KOPT-K1 (cell line): ENCODE data around the gene POU2F2.

ENCODE experiments used
- H3K27ac ChIP-seq: fragments of 200-600 bp; sonication (generic); 2 replicates; pipeline ENCODE4 v1.5.1; 2016; ENCODE audit warnings: antibody characterized with exemption, mild to moderate bottlenecking, low read depth, low read length; ENCODE audit not compliant: poor library complexity, severe bottlenecking
- H3K36me3 ChIP-seq: fragments of 200-600 bp; sonication (generic); 2 replicates; pipeline ENCODE4 v1.5.1; 2017; ENCODE audit warnings: antibody characterized with exemption, mild to moderate bottlenecking, low read length, moderate library complexity; ENCODE audit not compliant: insufficient read depth
- H3K9me3 ChIP-seq: fragments of 200-600 bp; sonication (generic); 2 replicates; pipeline ENCODE4 v1.5.1; 2017; ENCODE audit warnings: antibody characterized with exemption, low read length, mild to moderate bottlenecking; ENCODE audit not compliant: insufficient read depth, poor library complexity, severe bottlenecking

Gene POU2F2

GRCh38 chr19:42121656-42122069, 10.6 kb downstream of the POU2F2 start:
- H3K9me3 ChIP-seq, result no peaks in the 10 kb centered on the region
- no peak overlapping the region for H3K27ac ChIP-seq
- H3K36me3 ChIP-seq, result no peaks in the 10 kb centered on the region

- Histone ChIP-seq H3K9me3 (no peaks in the 10 kb centered on the region), H3K36me3 (no peaks in the 10 kb centered on the region), H3K27ac (no peak overlapping the region)
Measured at GRCh38 chr19:42121036-42121621, 11.1 kb downstream of the POU2F2 start.

GRCh38 chr19:42120276-42120980, 11.8 kb downstream of the POU2F2 start:
- Histone ChIP-seq H3K9me3 (no peaks in the 10 kb centered on the region), H3K27ac (no peak overlapping the region), H3K36me3 (no peaks in the 10 kb centered on the region)

GRCh38 chr19:42117076-42117475, 15.2 kb downstream of the POU2F2 start:
- Histone ChIP-seq H3K9me3 (no peaks in the 10 kb centered on the region), H3K27ac (no peak overlapping the region), H3K36me3 (no peaks in the 10 kb centered on the region)

- H3K36me3 ChIP-seq, result no peaks in the 10 kb centered on the region
- no peak overlapping the region for H3K27ac ChIP-seq
- H3K9me3 ChIP-seq, result no peaks in the 10 kb centered on the region
Measured at GRCh38 chr19:42116308-42117075, 15.8 kb downstream of the POU2F2 start.

GRCh38 chr19:42115705-42116104, 16.5 kb downstream of the POU2F2 start:
- H3K27ac ChIP-seq, result no peak overlapping the region
- H3K9me3 ChIP-seq, result no peaks in the 10 kb centered on the region
- H3K36me3 ChIP-seq, result no peaks in the 10 kb centered on the region

- no peak overlapping the region for H3K27ac ChIP-seq
- no peaks in the 10 kb centered on the region for H3K9me3 ChIP-seq
- H3K36me3 ChIP-seq, result no peaks in the 10 kb centered on the region
Measured at GRCh38 chr19:42115219-42115618, 17.0 kb downstream of the POU2F2 start.

- H3K27ac ChIP-seq, result no peak overlapping the region
- H3K36me3 ChIP-seq, result no peaks in the 10 kb centered on the region
- H3K9me3 ChIP-seq, result no peaks in the 10 kb centered on the region
Measured at GRCh38 chr19:42114412-42114811, 17.8 kb downstream of the POU2F2 start.

- Histone ChIP-seq H3K9me3 (no peaks in the 10 kb centered on the region), H3K36me3 (no peaks in the 10 kb centered on the region), H3K27ac (no peak overlapping the region)
Measured at GRCh38 chr19:42113641-42114348, 18.5 kb downstream of the POU2F2 start.

GRCh38 chr19:42111811-42112210, 20.4 kb downstream of the POU2F2 start:
- H3K36me3 ChIP-seq, result no peaks in the 10 kb centered on the region
- no peaks in the 10 kb centered on the region for H3K9me3 ChIP-seq
- H3K27ac ChIP-seq, result no peak overlapping the region

- no peak overlapping the region for H3K27ac ChIP-seq
- no peaks in the 10 kb centered on the region for H3K36me3 ChIP-seq
- H3K9me3 ChIP-seq, result no peaks in the 10 kb centered on the region
Measured at GRCh38 chr19:42111384-42111783, 20.9 kb downstream of the POU2F2 start.

- no peaks in the 10 kb centered on the region for H3K36me3 ChIP-seq
- H3K27ac ChIP-seq, result no peak overlapping the region
- no peaks in the 10 kb centered on the region for H3K9me3 ChIP-seq
Measured at GRCh38 chr19:42110658-42111057, 21.6 kb downstream of the POU2F2 start.

GRCh38 chr19:42109896-42110295, 22.4 kb downstream of the POU2F2 start:
- H3K36me3 ChIP-seq, result no peaks in the 10 kb centered on the region
- H3K9me3 ChIP-seq, result no peaks in the 10 kb centered on the region
- H3K27ac ChIP-seq, result no peak overlapping the region

GRCh38 chr19:42108527-42109389, 23.5 kb downstream of the POU2F2 start:
- H3K9me3 ChIP-seq, result no peaks in the 10 kb centered on the region
- no peak overlapping the region for H3K27ac ChIP-seq
- no peaks in the 10 kb centered on the region for H3K36me3 ChIP-seq
